Measurements from ENCODE around the gene HTR2C. TPM values are rescaled to one million over a fixed set of nuclear protein-coding genes. Genes with fewer than 3 reads are reported as not detected.
"Not testable (repeated sequence)": the region's sequence is repeated elsewhere in the genome, so short reads cannot be mapped to it uniquely, and the experiment has no call there.

HTR2C gene
- total RNA-seq, result not detected in 2 replicates

GRCh38 chrX:114583646-114584374 is at the start of gene HTR2C:
HTR2C (plus strand) TSS chrX:114584086; CDS start chrX:114726937, 142,851 bp downstream.
- no peak for DNase-seq

- no peak for DNase-seq
Measured at GRCh38 chrX:114580336-114580735, 3.5 kb upstream of the HTR2C start.

GRCh38 chrX:114581528-114582263 is 2.2 kb upstream of the HTR2C start:
- DNase-seq, result no peak

- DNase-seq, result no peak
Measured at GRCh38 chrX:114582264-114582632, 1.6 kb upstream of the HTR2C start.

- DNase-seq, result no peak
Measured at GRCh38 chrX:114582698-114583395, 1.0 kb upstream of the HTR2C start.

- no peak for DNase-seq
Measured at GRCh38 chrX:114584375-114584943, 573 bp downstream of the HTR2C start.

GRCh38 chrX:114584983-114585842 is 1.3 kb downstream of the HTR2C start:
- DNase-seq, result no peak

- DNase-seq, result no peak
Measured at GRCh38 chrX:114591121-114591520, 7.2 kb downstream of the HTR2C start.

GRCh38 chrX:114599305-114599704 is 15.4 kb downstream of the HTR2C start:
- DNase-seq, result no peak

- no peak for DNase-seq
Measured at GRCh38 chrX:114599911-114600310, 16.0 kb downstream of the HTR2C start.

GRCh38 chrX:114606619-114607018 is 22.7 kb downstream of the HTR2C start:
- DNase-seq, result not testable (repeated sequence)

- DNase-seq, result peak; percentile 61
Measured at GRCh38 chrX:114611018-114611619, 27.2 kb downstream of the HTR2C start.

GRCh38 chrX:114615765-114616164 is 31.9 kb downstream of the HTR2C start:
- DNase-seq, result no peak

- peak; percentile 6 for DNase-seq
Measured at GRCh38 chrX:114619874-114620273, 36.0 kb downstream of the HTR2C start.

- peak; percentile 35 for DNase-seq
Measured at GRCh38 chrX:114626323-114626722, 42.4 kb downstream of the HTR2C start.

- DNase-seq, result no peak
Measured at GRCh38 chrX:114635986-114636385, 52.1 kb downstream of the HTR2C start.

- no peak for DNase-seq
Measured at GRCh38 chrX:114650351-114650750, 66.5 kb downstream of the HTR2C start.

- no peak for DNase-seq
Measured at GRCh38 chrX:114675365-114675764, 91.5 kb downstream of the HTR2C start.

- DNase-seq, result not testable (repeated sequence)
Measured at GRCh38 chrX:114700533-114700932, 116.6 kb downstream of the HTR2C start.

GRCh38 chrX:114709406-114709805 is 125.5 kb downstream of the HTR2C start:
- DNase-seq, result no peak

GRCh38 chrX:114710571-114710970 is 126.7 kb downstream of the HTR2C start:
- DNase-seq, result no peak

GRCh38 chrX:114712466-114712865 is 128.6 kb downstream of the HTR2C start:
- no peak for DNase-seq

Measured in dermis blood vessel endothelial cell (primary cell).